Measurements from ENCODE around the gene RFXAP.

- TF ChIP-seq ZBTB7A (IDR thresholded peaks at IDR 0.05; ENCODE audit: low read depth) (no peak), CEBPB (IDR thresholded peaks at IDR 0.05) (no peak), TEAD4 (IDR thresholded peaks at IDR 0.05) (no peak), EP300 (IDR thresholded peaks at IDR 0.05; ENCODE audit: borderline replicate concordance) (no peak), FOXM1 (IDR thresholded peaks at IDR 0.05; ENCODE audit: borderline replicate concordance, low read depth) (no peak), CREB1 (IDR thresholded peaks at IDR 0.05; ENCODE audit: low read depth) (no peak), YY1 (IDR thresholded peaks at IDR 0.05; ENCODE audit: low read depth) (no peak), TCF12 (IDR thresholded peaks at IDR 0.05; ENCODE audit: low read depth) (no peak), TAF1 (IDR thresholded peaks at IDR 0.05; ENCODE audit: low read depth) (no peak), EGR1 (IDR thresholded peaks at IDR 0.05) (no peak), USF1 (IDR thresholded peaks at IDR 0.05) (no peak)
- TF ChIP-seq, protein P1, sequence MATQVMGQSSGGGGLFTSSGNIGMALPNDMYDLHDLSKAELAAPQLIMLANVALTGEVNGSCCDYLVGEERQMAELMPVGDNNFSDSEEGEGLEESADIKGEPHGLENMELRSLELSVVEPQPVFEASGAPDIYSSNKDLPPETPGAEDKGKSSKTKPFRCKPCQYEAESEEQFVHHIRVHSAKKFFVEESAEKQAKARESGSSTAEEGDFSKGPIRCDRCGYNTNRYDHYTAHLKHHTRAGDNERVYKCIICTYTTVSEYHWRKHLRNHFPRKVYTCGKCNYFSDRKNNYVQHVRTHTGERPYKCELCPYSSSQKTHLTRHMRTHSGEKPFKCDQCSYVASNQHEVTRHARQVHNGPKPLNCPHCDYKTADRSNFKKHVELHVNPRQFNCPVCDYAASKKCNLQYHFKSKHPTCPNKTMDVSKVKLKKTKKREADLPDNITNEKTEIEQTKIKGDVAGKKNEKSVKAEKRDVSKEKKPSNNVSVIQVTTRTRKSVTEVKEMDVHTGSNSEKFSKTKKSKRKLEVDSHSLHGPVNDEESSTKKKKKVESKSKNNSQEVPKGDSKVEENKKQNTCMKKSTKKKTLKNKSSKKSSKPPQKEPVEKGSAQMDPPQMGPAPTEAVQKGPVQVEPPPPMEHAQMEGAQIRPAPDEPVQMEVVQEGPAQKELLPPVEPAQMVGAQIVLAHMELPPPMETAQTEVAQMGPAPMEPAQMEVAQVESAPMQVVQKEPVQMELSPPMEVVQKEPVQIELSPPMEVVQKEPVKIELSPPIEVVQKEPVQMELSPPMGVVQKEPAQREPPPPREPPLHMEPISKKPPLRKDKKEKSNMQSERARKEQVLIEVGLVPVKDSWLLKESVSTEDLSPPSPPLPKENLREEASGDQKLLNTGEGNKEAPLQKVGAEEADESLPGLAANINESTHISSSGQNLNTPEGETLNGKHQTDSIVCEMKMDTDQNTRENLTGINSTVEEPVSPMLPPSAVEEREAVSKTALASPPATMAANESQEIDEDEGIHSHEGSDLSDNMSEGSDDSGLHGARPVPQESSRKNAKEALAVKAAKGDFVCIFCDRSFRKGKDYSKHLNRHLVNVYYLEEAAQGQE (IDR thresholded peaks at IDR 0.05; ENCODE audit: low read depth): no peak
These were observed 51.1 kb downstream of the RFXAP start for GRCh38 chr13:36870050-36870692.
